Measurements from ENCODE around the gene TMC4. TPM values are rescaled to one million over a fixed set of nuclear protein-coding genes. Genes with fewer than 3 reads are reported as not detected.

TMC4 gene
- total RNA-seq, 1 experiment from 2014 or later = 38.9 TPM

- Histone ChIP-seq H3K36me3 (ENCODE audit: control insufficient read depth, insufficient read depth, low read length) (peaks cover 10% of the 10 kb centered on the region), H3K27me3 (replicated peaks; ENCODE audit: control insufficient read depth, insufficient read depth, low read length) (no peaks in the 10 kb centered on the region), H3K9me3 (no peaks in the 10 kb centered on the region), H3K4me3 (ENCODE audit: low read depth, low read length) (no peak overlapping the region), H3K4me1 (peaks cover 12% of the 10 kb centered on the region)
- BruUV-seq (replicated peaks) = no TSS peak
- H3K9me3 Mint-ChIP-seq (ENCODE audit: unreplicated experiment) = no peaks in the 10 kb centered on the region
- intact Hi-C loops (cut with micrococcal nuclease; ENCODE audit: unreplicated experiment) = no loop called here
- ChIA-PET POLR2A (no interaction called here), CTCF (no interaction called here)
- no peak for DNase-seq
- no peaks in the 10 kb centered on the region for H3K27me3 Mint-ChIP-seq (ENCODE audit: insufficient read depth, unreplicated experiment)
- H3K4me3 Mint-ChIP-seq (ENCODE audit: unreplicated experiment) = no peak overlapping the region
- H3K36me3 Mint-ChIP-seq (ENCODE audit: insufficient read depth, unreplicated experiment) = peaks cover 93% of the 10 kb centered on the region
- no peak overlapping the region for H3K27ac Mint-ChIP-seq (ENCODE audit: unreplicated experiment)
- no peak for TF ChIP-seq CTCF (IDR thresholded peaks at IDR 0.05; ENCODE audit: insufficient read depth in 1 of 2, low read depth in 1 of 2, low read length in 1 of 2, severe bottlenecking in 1 of 2, unreplicated experiment in 1 of 2)
- peaks cover 16% of the 10 kb centered on the region for H3K4me1 Mint-ChIP-seq (ENCODE audit: low read depth, unreplicated experiment)
Observed at GRCh38 chr19:54155694-54156093, 17.3 kb downstream of the TMC4 start.

GRCh38 chr19:54154603-54155345 is 18.2 kb downstream of the TMC4 start:
- Histone ChIP-seq H3K4me1 (peaks cover 10% of the 10 kb centered on the region), H3K36me3 (ENCODE audit: control insufficient read depth, insufficient read depth, low read length) (peaks cover 10% of the 10 kb centered on the region), H3K4me3 (ENCODE audit: low read depth, low read length) (no peak overlapping the region), H3K9me3 (no peaks in the 10 kb centered on the region), H3K27me3 (replicated peaks; ENCODE audit: control insufficient read depth, insufficient read depth, low read length) (no peaks in the 10 kb centered on the region)
- no TSS peak for BruUV-seq (replicated peaks)
- ChIA-PET CTCF (no interaction called here), POLR2A (no interaction called here)
- H3K4me1 Mint-ChIP-seq (ENCODE audit: low read depth, unreplicated experiment) = peaks cover 15% of the 10 kb centered on the region
- H3K27ac Mint-ChIP-seq (ENCODE audit: unreplicated experiment) = no peak overlapping the region
- no peak for TF ChIP-seq CTCF (IDR thresholded peaks at IDR 0.05; ENCODE audit: insufficient read depth in 1 of 2, low read depth in 1 of 2, low read length in 1 of 2, severe bottlenecking in 1 of 2, unreplicated experiment in 1 of 2)
- H3K27me3 Mint-ChIP-seq (ENCODE audit: insufficient read depth, unreplicated experiment) = no peaks in the 10 kb centered on the region
- intact Hi-C loops (cut with micrococcal nuclease; ENCODE audit: unreplicated experiment) = no loop called here
- DNase-seq = no peak
- no peak overlapping the region for H3K4me3 Mint-ChIP-seq (ENCODE audit: unreplicated experiment)
- no peaks in the 10 kb centered on the region for H3K9me3 Mint-ChIP-seq (ENCODE audit: unreplicated experiment)
- peaks cover 91% of the 10 kb centered on the region for H3K36me3 Mint-ChIP-seq (ENCODE audit: insufficient read depth, unreplicated experiment)

GRCh38 chr19:54153731-54154326 is 19.1 kb downstream of the TMC4 start:
- Mint-ChIP-seq H3K9me3 (ENCODE audit: unreplicated experiment) (no peaks in the 10 kb centered on the region), H3K27ac (ENCODE audit: unreplicated experiment) (peak overlapping the region; percentile 55), H3K4me3 (ENCODE audit: unreplicated experiment) (no peak overlapping the region), H3K4me1 (ENCODE audit: low read depth, unreplicated experiment) (peaks cover 15% of the 10 kb centered on the region), H3K27me3 (ENCODE audit: insufficient read depth, unreplicated experiment) (no peaks in the 10 kb centered on the region), H3K36me3 (ENCODE audit: insufficient read depth, unreplicated experiment) (peaks cover 90% of the 10 kb centered on the region)
- POLR2A ChIA-PET = no interaction called here
- CTCF ChIA-PET = no interaction called here
- BruUV-seq (replicated peaks) = no TSS peak
- DNase-seq = no peak
- H3K27me3 ChIP-seq (replicated peaks; ENCODE audit: control insufficient read depth, insufficient read depth, low read length) = no peaks in the 10 kb centered on the region
- intact Hi-C loops (cut with micrococcal nuclease; ENCODE audit: unreplicated experiment) = no loop called here
- no peak for TF ChIP-seq CTCF (IDR thresholded peaks at IDR 0.05; ENCODE audit: insufficient read depth in 1 of 2, low read depth in 1 of 2, low read length in 1 of 2, severe bottlenecking in 1 of 2, unreplicated experiment in 1 of 2)
- H3K9me3 ChIP-seq = no peaks in the 10 kb centered on the region
- no peak overlapping the region for H3K4me3 ChIP-seq (ENCODE audit: low read depth, low read length)
- H3K36me3 ChIP-seq (ENCODE audit: control insufficient read depth, insufficient read depth, low read length) = peaks cover 10% of the 10 kb centered on the region
- peaks cover 10% of the 10 kb centered on the region for H3K4me1 ChIP-seq
